Activated CD4-positive, alpha-beta T cell treated with anti-CD3 and anti-CD28 coated beads for 24 hours (primary cell): ENCODE data around the gene CDCA8.
"Not testable (repeated sequence)": the region's sequence is repeated elsewhere in the genome, so short reads cannot be mapped to it uniquely, and the experiment has no call there.

ENCODE experiments used
- DNase-seq, 2 donors: peaks; one replicate each; pipeline ENCODE4 v3.0.0-alpha.2; 2020; ENCODE audit warnings: low read depth in 2 of 2

Gene CDCA8

GRCh38 chr1:37673920-37674319, 18.4 kb upstream of the CDCA8 start:
- DNase-seq: peak in 1 of 2 donors; percentile 55

GRCh38 chr1:37676281-37677142, 15.8 kb upstream of the CDCA8 start:
- DNase-seq: no peak

- DNase-seq: no peak
Measured at GRCh38 chr1:37677143-37677439, 15.2 kb upstream of the CDCA8 start.

- no peak for DNase-seq
Measured at GRCh38 chr1:37677808-37678207, 14.5 kb upstream of the CDCA8 start.

- DNase-seq: no peak
Measured at GRCh38 chr1:37680933-37681332, 11.4 kb upstream of the CDCA8 start.

GRCh38 chr1:37682334-37682987, 9.9 kb upstream of the CDCA8 start:
- peak; percentile 72 to 73 for DNase-seq

- DNase-seq: not testable (repeated sequence)
Measured at GRCh38 chr1:37684182-37684581, 8.1 kb upstream of the CDCA8 start.

- DNase-seq: no peak
Measured at GRCh38 chr1:37685722-37686121, 6.6 kb upstream of the CDCA8 start.

GRCh38 chr1:37687764-37688163, 4.6 kb upstream of the CDCA8 start:
- not testable (repeated sequence) for DNase-seq

- DNase-seq: no peak
Measured at GRCh38 chr1:37688926-37689325, 3.4 kb upstream of the CDCA8 start.

- no peak for DNase-seq
Measured at GRCh38 chr1:37691497-37692077, 729 bp upstream of the CDCA8 start.

- no peak for DNase-seq
Measured at GRCh38 chr1:37692834-37693175, 489 bp downstream of the CDCA8 start.

- DNase-seq: no peak
Measured at GRCh38 chr1:37697090-37697489, 4.8 kb downstream of the CDCA8 start.

GRCh38 chr1:37697737-37698136, 5.4 kb downstream of the CDCA8 start:
- DNase-seq: no peak

- no peak for DNase-seq
Measured at GRCh38 chr1:37699147-37699546, 6.8 kb downstream of the CDCA8 start.

- DNase-seq: no peak
Measured at GRCh38 chr1:37701051-37701450, 8.7 kb downstream of the CDCA8 start.

GRCh38 chr1:37703061-37703460, 10.7 kb downstream of the CDCA8 start:
- no peak for DNase-seq

GRCh38 chr1:37704966-37705365, 12.7 kb downstream of the CDCA8 start:
- DNase-seq: no peak

GRCh38 chr1:37705399-37705798, 13.1 kb downstream of the CDCA8 start:
- no peak for DNase-seq

- DNase-seq: no peak
Measured at GRCh38 chr1:37708471-37708870, 16.2 kb downstream of the CDCA8 start.

GRCh38 chr1:37714226-37714625, 21.9 kb downstream of the CDCA8 start:
- DNase-seq: no peak

GRCh38 chr1:37714689-37715088, 22.4 kb downstream of the CDCA8 start:
- DNase-seq: no peak

- no peak for DNase-seq
Measured at GRCh38 chr1:37716321-37716720, 24.0 kb downstream of the CDCA8 start.
